ENCODE data around the gene MSGN1.

- TF ChIP-seq POLR2A (IDR thresholded peaks at IDR 0.05) (no peak), CTCF (IDR thresholded peaks at IDR 0.05) (no peak)
Observed at GRCh38 chr2:17822445-17823117, 6.3 kb downstream of the MSGN1 start.

All from testis (tissue), 2 donors.